Stimulated activated naive B cell treated with anti-CD40 and anti-IgM and Interleukin-4, amounts not matched to agents 10 μg/mL and 1 μg/mL and 100 μg/mL, for 72 hours (primary cell): ENCODE data around the gene CFAP58.

Source experiments
- ATAC-seq, 2 donors: fragments of 150-1000 bp; cut with Tn5 transposase; replicated peaks; 2 replicates each; pipeline ENCODE4 v1.10.0; 2021; ENCODE audit warnings: moderate library complexity in 1 of 2
- DNase-seq: peaks from one replicate; pipeline ENCODE4 v3.0.0; 2021
- H3K27ac Mint-ChIP-seq: one replicate; pipeline ENCODE4 v1.8.0; 2022; ENCODE audit warnings: mild to moderate bottlenecking, mixed read lengths
- H3K27me3 Mint-ChIP-seq, 2 donors: one replicate each; pipeline ENCODE4 v1.8.0; 2022; ENCODE audit warnings: mixed read lengths in 2 of 2
- H3K36me3 Mint-ChIP-seq, 2 donors: one replicate each; pipeline ENCODE4 v1.8.0; 2022; ENCODE audit warnings: mixed read lengths in 2 of 2, mild to moderate bottlenecking in 1 of 2
- H3K4me1 Mint-ChIP-seq, 2 donors: one replicate each; pipeline ENCODE4 v1.8.0; 2022; ENCODE audit warnings: mixed read lengths in 2 of 2, mild to moderate bottlenecking in 1 of 2
- H3K4me3 Mint-ChIP-seq, 2 donors: one replicate each; pipeline ENCODE4 v1.8.0; 2022; ENCODE audit warnings: mild to moderate bottlenecking in 2 of 2, mixed read lengths in 2 of 2, moderate library complexity in 1 of 2
- H3K9me3 Mint-ChIP-seq, 2 donors: one replicate each; pipeline ENCODE4 v1.8.0; 2022; ENCODE audit warnings: mixed read lengths in 2 of 2, mild to moderate bottlenecking in 1 of 2

CFAP58 gene

GRCh38 chr10:104336821-104337467 lies 16.7 kb upstream of the CFAP58 start:
- Mint-ChIP-seq H3K9me3 (no peaks in the 10 kb centered on the region), H3K27ac (peak overlapping the region; percentile 100), H3K36me3 (peaks cover 3 to 17% of the 10 kb centered on the region in 2 donors), H3K27me3 (no peaks in the 10 kb centered on the region), H3K4me3 (peak overlapping the region; percentile 92 to 97), H3K4me1 (peaks cover 46 to 59% of the 10 kb centered on the region in 2 donors)
- DNase-seq (no peak), ATAC-seq (peak; percentile 39 to 43)

- DNase-seq (peak; percentile 51), ATAC-seq (peak; percentile 70)
- peak overlapping the region; percentile 92 to 97 for H3K4me3 Mint-ChIP-seq
- peaks cover 43 to 55% of the 10 kb centered on the region in 2 donors for H3K4me1 Mint-ChIP-seq
- H3K27ac Mint-ChIP-seq = peak overlapping the region; percentile 100
- no peaks in the 10 kb centered on the region for H3K9me3 Mint-ChIP-seq
- H3K36me3 Mint-ChIP-seq = peaks cover 3 to 17% of the 10 kb centered on the region in 2 donors
- H3K27me3 Mint-ChIP-seq = no peaks in the 10 kb centered on the region
Measured at GRCh38 chr10:104337521-104337984, 16.1 kb upstream of the CFAP58 start.

- DNase-seq (peak; percentile 66), ATAC-seq (peak; percentile 78 to 81)
- no peaks in the 10 kb centered on the region for H3K9me3 Mint-ChIP-seq
- peaks cover 37 to 49% of the 10 kb centered on the region in 2 donors for H3K4me1 Mint-ChIP-seq
- peak within 1 kb of the TSS; percentile 100 for H3K27ac Mint-ChIP-seq
- H3K27me3 Mint-ChIP-seq = no peaks in the 10 kb centered on the region
- H3K36me3 Mint-ChIP-seq = peaks cover 0 to 12% of the 10 kb centered on the region in 2 donors
- H3K4me3 Mint-ChIP-seq = peak within 1 kb of the TSS; percentile 92 to 97
Measured at GRCh38 chr10:104337985-104338735, 15.5 kb upstream of the CFAP58 start, which contains the start of gene ITPRIP. TSS of gene ITPRIP (minus strand) at chr10:104338465. CDS start at chr10:104316051, 22,414 bp downstream.

GRCh38 chr10:104339469-104340110 lies 14.0 kb upstream of the CFAP58 start:
- ATAC-seq = no peak
- peaks cover 32 to 39% of the 10 kb centered on the region in 2 donors for H3K4me1 Mint-ChIP-seq

GRCh38 chr10:104340111-104340526 lies 13.5 kb upstream of the CFAP58 start:
- Mint-ChIP-seq H3K36me3 (peaks cover 0 to 5% of the 10 kb centered on the region in 2 donors), H3K4me3 (peak overlapping the region; percentile 1 to 29), H3K9me3 (no peaks in the 10 kb centered on the region), H3K27me3 (no peaks in the 10 kb centered on the region), H3K27ac (no peak overlapping the region), H3K4me1 (peaks cover 29 to 34% of the 10 kb centered on the region in 2 donors)
- DNase-seq (no peak), ATAC-seq (no peak)

More at GRCh38 chr10:104339469-104340110, 14.0 kb upstream of the CFAP58 start:
- H3K27ac Mint-ChIP-seq = peak overlapping the region; percentile 100
- no peaks in the 10 kb centered on the region for H3K27me3 Mint-ChIP-seq
- peak overlapping the region; percentile 92 to 97 for H3K4me3 Mint-ChIP-seq
- no peaks in the 10 kb centered on the region for H3K9me3 Mint-ChIP-seq
- H3K36me3 Mint-ChIP-seq = peaks cover 0 to 8% of the 10 kb centered on the region in 2 donors
- DNase-seq = no peak

- no peak overlapping the region for H3K4me3 Mint-ChIP-seq
- no peak for DNase-seq
- no peaks in the 10 kb centered on the region for H3K27me3 Mint-ChIP-seq
- H3K27ac Mint-ChIP-seq = no peak overlapping the region
- no peak for ATAC-seq
- H3K9me3 Mint-ChIP-seq = peaks cover 0 to 2% of the 10 kb centered on the region in 2 donors
- H3K36me3 Mint-ChIP-seq = no peaks in the 10 kb centered on the region
- H3K4me1 Mint-ChIP-seq = peaks cover 26 to 33% of the 10 kb centered on the region in 2 donors
Measured at GRCh38 chr10:104340641-104341040, 13.0 kb upstream of the CFAP58 start.

GRCh38 chr10:104342941-104343411 lies 10.7 kb upstream of the CFAP58 start:
- Mint-ChIP-seq H3K27me3 (no peaks in the 10 kb centered on the region), H3K27ac (no peak overlapping the region), H3K4me1 (peaks cover 23 to 24% of the 10 kb centered on the region in 2 donors), H3K36me3 (no peaks in the 10 kb centered on the region), H3K9me3 (peaks cover 3% of the 10 kb centered on the region in 2 donors), H3K4me3 (no peak overlapping the region)
- DNase-seq (no peak), ATAC-seq (no peak)

GRCh38 chr10:104344219-104344618 lies 9.4 kb upstream of the CFAP58 start:
- no peak for ATAC-seq

GRCh38 chr10:104345515-104345914 lies 8.1 kb upstream of the CFAP58 start:
- Mint-ChIP-seq H3K4me1 (peaks cover 9 to 17% of the 10 kb centered on the region in 2 donors), H3K27ac (no peak overlapping the region), H3K27me3 (no peaks in the 10 kb centered on the region), H3K36me3 (no peaks in the 10 kb centered on the region), H3K9me3 (peaks cover 3% of the 10 kb centered on the region in 2 donors), H3K4me3 (no peak overlapping the region)
- DNase-seq (no peak), ATAC-seq (no peak)

More at GRCh38 chr10:104344219-104344618, 9.4 kb upstream of the CFAP58 start:
- no peaks in the 10 kb centered on the region for H3K36me3 Mint-ChIP-seq
- no peak overlapping the region for H3K27ac Mint-ChIP-seq
- no peak for DNase-seq
- no peaks in the 10 kb centered on the region for H3K27me3 Mint-ChIP-seq
- H3K4me3 Mint-ChIP-seq = no peak overlapping the region
- peaks cover 3% of the 10 kb centered on the region in 2 donors for H3K9me3 Mint-ChIP-seq
- H3K4me1 Mint-ChIP-seq = peaks cover 19 to 26% of the 10 kb centered on the region in 2 donors

- no peak for ATAC-seq
- Mint-ChIP-seq H3K4me1 (peaks cover 9 to 17% of the 10 kb centered on the region in 2 donors), H3K36me3 (no peaks in the 10 kb centered on the region), H3K9me3 (peaks cover 3% of the 10 kb centered on the region in 2 donors), H3K4me3 (no peak overlapping the region), H3K27ac (no peak overlapping the region), H3K27me3 (no peaks in the 10 kb centered on the region)
- DNase-seq = no peak
Measured at GRCh38 chr10:104345941-104346340, 7.7 kb upstream of the CFAP58 start.

GRCh38 chr10:104347295-104348045 lies 6.2 kb upstream of the CFAP58 start:
- ATAC-seq (no peak), DNase-seq (no peak)
- Mint-ChIP-seq H3K27me3 (no peaks in the 10 kb centered on the region), H3K4me1 (peaks cover 9 to 26% of the 10 kb centered on the region in 2 donors), H3K4me3 (no peak overlapping the region), H3K9me3 (peaks cover 3% of the 10 kb centered on the region in 2 donors), H3K36me3 (no peaks in the 10 kb centered on the region), H3K27ac (no peak overlapping the region)

GRCh38 chr10:104348601-104349000 lies 5.0 kb upstream of the CFAP58 start:
- Mint-ChIP-seq H3K4me3 (no peak overlapping the region), H3K27me3 (no peaks in the 10 kb centered on the region), H3K36me3 (no peaks in the 10 kb centered on the region), H3K27ac (peak overlapping the region; percentile 3), H3K4me1 (peaks cover 9 to 27% of the 10 kb centered on the region in 2 donors), H3K9me3 (peaks cover 3 to 5% of the 10 kb centered on the region in 2 donors)
- ATAC-seq (no peak), DNase-seq (no peak)

GRCh38 chr10:104349623-104350126 lies 4.0 kb upstream of the CFAP58 start:
- no peak overlapping the region for H3K27ac Mint-ChIP-seq
- H3K36me3 Mint-ChIP-seq = no peaks in the 10 kb centered on the region
- peaks cover 3 to 5% of the 10 kb centered on the region in 2 donors for H3K9me3 Mint-ChIP-seq
- no peak overlapping the region for H3K4me3 Mint-ChIP-seq
- no peak for DNase-seq
- ATAC-seq = peak; percentile 73 to 77
- H3K27me3 Mint-ChIP-seq = no peaks in the 10 kb centered on the region
- H3K4me1 Mint-ChIP-seq = peaks cover 9 to 27% of the 10 kb centered on the region in 2 donors
